ENCODE results near the gene DYSF.

DYSF gene

DNA sequence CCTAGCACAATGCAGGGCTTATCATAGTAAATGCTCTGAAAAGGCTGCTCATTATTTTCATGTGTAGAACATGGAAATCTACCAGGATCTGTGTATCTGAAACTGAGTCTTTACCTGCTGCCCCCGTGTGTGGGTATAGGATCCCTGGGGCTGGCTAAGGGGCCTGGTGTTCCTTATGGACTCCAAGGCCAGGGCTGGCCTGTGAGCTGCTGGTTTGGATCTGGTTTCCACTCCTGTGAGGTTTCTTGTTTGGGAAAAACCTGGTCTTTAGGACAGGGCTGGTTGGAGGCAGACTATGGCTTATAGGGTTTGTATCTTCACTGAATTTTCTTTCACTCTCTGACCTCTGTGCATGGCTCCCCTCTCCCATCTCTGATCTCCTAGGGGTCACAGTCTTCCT, 80.8 kb downstream of the DYSF start:
- no peak for DNase-seq

DNA sequence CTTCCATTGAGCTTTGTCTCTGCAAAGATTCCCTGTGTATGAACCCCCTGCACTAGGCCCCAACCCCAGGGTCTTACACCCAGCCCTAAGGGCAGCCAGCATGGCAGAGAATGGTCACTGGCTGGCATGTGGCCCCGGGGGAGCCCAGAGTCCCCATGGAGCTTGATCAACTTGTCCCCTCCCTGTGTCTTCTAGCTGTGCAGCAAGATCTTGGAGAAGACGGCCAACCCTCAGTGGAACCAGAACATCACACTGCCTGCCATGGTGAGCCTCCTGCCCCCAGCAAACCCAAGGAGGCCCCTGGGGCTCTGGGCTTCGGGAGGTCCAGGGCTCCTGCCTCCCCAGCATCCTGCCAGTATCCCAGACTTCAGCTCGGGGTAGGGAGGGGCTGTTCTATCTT, 81.5 kb downstream of the DYSF start:
- no peak for DNase-seq

DNA sequence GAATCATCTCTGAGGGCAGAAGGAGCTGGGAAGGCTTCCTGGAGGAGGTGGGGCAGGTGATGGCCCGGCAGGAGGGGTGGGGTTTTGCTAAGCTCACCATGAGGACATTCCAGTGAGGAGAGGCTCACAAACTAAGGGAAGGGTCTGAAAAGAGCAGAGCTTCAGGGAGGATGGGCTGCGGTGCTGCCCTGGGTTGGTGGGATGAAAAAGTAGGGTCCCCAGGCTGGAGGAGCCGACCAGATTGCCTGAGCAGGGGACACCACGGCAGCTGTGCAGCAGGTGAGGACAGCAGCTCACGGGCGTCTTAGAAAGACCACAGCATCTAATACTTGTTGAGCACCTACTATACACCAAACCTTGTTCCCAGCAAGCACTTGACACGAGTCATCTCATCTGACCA, 82.2 kb downstream of the DYSF start:
- DNase-seq: no peak

DNA sequence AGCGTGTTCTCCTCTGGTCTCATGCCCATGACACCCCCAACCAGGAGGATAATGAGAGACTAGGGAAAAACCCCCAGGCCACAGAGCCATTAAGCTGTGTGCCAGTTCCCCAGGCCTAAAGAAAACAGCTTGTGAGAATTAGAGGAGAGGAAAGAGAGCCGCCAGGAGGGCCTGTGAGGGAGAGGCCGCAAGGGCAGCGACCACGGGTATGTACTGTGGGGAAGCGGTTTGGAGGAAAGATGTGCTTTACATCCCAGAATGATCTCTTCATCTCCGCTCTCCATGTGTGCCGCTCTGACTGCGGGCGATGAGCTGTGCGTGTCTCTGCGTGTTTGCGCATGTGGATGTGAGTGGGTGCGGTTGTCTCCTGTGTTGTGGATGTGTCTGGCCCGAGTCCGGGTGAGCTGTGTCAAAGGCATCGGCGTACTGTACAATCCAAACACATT, 82.9 kb downstream of the DYSF start:
- DNase-seq: no peak

DNA sequence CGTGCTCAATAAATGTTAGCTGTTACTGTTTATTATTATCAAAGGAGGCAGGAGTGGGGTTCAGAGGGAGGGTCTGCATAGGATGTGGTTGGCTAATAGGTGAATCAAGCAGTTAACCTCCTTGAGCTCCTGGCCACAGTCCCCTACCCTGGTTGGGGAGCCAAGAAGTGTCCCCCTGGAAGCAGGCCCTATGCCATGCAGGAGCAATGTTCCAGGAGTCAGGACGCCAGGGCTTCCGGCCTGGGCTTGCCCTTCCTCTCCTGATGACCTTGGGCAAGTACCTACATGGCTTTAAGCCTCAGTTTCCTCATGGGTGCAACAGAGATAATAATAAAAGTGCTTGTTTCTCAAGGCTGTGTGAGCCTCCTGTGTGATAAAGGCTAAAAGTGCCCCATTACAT, 84.9 kb downstream of the DYSF start:
- DNase-seq: no peak

DNA sequence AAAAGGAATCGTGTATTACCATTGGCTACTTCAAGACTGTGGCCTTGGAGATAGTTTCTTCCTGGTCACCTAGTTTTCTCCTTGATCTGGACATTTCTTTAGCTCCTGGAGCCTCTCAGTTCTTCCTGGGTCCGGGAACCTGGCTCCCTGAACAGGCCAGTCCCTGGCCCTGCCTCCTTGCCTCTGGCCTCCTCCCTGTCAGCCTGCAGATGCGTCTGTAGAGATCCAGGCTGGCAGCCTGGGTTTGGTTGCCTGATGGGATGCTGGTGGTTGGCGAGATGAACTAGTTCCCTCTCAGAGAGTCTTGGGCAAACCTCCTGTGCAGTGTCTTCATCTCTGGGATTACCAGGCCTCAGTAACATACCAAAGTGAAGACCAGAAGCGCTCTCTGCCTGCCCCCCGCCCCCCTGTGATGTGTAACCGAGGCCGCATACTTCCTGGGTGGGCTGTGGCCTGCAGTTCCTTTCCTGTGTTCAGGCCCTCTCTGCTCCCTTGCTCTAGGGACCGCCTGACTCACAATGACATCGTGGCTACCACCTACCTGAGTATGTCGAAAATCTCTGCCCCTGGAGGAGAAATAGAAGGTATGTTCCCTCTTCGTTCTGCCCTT, 85.4 kb downstream of the DYSF start:
- no peak for DNase-seq

DNA sequence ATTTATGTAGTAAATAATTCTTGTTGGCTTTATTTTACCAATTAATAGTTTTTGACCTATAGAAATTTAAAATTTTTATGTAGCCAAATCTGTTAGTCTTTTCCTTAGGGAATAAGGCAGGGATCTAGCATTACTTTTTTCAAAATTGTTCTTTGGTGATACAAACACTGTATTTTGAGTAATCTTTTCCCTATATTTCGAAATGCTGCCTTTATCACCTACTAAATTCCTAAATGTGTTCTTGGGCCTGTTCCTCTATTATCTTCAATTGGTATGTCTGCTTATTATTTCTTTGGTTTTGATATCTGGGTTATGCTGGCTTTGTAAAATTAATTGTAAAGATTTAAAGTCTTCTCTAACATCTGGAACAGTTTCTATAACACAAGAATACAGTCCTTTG, 87.5 kb downstream of the DYSF start:
- DNase-seq: no peak

DNA sequence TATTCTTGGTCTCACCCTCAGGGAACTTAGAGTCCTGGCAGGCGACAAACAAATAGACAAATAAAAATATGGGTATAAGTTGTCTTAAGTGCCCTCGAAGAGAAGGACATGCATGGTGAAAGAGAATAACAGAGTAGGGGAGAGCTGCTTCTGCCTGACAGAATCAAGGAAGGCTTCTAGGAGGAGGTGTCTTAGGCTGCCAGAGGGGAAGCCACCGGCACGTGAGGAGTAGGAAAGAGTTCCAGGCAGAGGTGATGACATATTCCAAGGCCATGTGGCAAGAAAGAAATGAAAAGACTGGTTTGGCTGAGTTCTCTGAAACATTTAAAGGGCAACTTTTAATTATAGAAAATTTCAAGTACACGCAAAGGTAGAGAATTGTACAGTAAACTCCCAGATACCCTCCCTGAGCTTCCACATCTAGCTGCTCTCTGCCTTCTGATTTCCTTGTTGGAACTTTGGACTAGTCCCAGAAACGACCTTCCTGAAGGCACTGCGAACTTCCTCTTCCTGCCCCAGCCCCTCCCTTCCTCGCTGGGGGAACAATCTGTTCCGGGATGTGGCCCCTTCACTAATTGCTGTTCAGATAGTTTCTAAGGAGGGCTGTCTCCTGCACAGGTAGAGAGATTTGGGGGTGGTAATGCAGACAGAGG, 91.7 kb downstream of the DYSF start:
- DNase-seq: no peak

DNA sequence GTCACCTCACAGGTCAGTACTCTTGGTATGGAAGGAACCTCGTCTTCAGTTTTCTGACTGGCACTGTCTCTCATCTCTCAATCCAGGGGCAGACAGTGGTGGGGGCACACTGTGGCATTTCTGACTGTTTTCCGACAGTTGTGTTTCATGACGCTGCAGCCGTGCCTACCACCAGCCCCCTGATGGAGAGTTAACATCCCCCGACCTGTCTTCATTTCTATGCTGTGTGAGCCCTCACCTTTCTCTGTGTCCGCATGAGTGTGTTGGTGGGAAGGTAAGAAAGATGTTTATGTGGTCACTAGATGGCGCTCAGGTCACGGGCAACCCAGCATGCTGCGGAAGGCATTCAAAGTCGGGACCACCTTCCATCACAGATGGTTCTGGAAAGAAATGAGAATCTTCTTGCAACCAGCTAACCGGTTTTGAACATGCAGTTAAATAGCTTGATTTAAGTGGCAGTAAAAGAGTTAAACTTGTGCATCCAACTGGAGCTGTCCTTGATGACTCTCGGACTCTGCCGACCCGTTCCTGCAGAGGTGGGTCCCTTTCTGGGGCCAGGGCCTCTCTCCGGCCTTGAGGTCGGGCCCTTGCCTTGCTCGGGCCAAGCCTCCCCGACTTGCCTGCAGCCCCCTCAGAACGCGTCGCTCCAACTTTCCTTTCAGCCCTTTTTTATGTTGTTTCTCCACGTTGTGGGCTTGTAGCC, 92.4 kb downstream of the DYSF start:
- DNase-seq: no peak

DNA sequence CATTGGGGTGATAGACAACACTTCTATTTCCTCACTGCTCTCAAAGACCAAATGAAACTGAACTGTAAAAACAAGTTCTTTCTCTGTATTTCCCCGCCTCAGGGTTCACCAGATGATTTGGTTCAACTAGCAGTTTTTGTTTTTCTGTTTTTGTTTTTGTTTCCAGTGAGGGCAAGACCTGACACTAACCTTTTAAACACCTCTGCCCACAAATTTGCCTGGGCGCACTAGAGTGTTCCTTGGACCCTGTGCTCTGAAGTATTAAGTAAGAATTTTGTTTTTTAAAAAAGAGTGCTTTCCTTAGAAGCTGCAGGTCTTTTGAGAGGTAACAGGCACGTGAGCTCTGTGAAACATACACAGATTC, 92.9 kb downstream of the DYSF start:
- DNase-seq: no peak

DNA sequence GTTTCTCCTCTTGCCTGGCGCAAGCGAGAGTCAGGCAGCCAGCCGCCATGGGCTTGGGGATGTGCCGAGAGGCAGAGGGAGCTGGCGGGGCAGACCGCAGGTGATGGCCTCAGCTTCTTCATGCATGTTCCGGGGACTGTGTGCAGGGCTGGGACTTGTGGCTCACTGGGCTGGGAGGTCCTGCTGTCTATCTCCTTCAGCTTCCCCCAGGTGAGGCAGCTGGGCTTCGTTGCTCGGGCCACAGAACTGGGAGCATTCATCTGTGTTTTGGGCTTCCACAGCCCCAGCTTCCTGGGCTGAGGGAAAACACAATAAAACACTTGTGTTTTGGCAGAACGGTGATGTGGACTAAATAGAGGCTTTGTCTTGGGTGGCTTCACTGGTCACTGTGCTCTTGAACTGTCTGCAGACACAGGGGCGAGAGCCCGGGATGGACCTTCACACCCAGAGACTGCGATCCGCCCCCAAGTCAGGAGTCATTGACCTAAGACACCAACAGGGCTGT, 93.5 kb downstream of the DYSF start:
- no peak for DNase-seq

DNA sequence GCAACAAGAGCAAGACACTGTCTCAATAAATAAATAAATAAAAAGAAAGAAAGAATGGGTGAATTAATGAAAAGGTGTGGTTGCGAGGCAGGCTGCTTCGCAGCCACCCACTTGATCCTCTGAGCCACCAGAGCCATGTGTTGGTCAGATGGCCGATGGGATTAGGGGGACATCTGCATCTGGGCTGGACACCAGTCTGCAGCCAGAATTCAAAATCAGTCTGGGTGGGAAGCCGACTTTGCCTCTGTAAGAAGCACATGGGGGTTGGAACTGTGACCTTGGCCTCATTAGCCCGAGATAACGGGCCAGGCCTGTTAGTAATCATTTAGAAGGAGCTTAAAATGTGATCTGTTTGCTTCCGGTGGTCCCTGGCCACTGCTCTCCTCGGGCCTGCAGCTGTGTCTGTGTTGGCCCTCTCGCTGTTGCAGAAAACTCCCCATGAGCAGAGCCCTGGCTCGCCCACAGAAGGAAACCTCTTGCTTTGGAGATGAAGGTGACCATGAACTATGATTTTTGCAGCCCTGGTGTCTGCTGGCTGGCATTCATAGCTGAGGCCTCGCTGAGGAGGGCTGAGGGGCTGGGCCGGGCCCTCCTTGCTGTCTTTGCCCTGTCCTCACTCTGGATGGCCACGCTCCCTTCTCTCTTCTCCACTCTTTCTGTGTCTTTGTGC, 94.4 kb downstream of the DYSF start:
- no peak for DNase-seq

DNA sequence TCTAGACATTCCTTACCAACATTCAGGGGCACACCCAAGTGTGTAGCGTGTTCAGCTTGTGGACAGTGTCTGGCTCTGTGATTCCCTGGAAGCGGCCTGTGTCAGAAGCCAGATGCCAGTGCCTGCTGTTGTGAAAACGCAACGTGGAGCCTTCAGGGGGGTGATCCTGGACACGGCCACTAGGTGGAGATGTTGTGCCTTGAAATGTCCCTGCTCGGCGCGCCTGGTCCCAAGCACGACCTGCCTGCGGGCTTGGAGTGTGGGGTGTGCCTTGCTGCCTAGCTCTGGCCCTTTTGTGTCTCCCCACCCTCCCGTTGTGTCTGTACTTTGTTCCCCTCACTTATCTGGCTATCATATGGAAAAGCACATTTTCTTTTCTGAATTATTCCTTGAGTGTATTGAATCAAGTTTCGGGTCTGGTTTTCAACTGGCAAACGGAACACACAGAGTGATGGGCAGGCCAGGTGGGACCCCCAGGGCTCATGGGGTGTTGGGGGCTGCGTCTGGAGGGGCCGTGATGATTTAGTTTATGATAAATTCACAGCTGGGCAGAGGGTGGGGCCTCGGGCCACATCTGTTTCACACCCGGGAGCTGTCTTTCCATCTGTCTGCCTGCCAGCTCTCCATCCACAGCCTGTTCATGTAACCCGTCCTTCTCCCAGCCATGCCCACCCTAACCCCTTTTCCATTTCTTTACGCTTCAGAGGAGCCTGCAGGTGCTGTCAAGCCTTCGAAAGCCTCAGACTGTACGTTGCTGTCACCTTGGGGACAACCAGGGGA, 95.5 kb downstream of the DYSF start:
- DNase-seq: no peak

DNA sequence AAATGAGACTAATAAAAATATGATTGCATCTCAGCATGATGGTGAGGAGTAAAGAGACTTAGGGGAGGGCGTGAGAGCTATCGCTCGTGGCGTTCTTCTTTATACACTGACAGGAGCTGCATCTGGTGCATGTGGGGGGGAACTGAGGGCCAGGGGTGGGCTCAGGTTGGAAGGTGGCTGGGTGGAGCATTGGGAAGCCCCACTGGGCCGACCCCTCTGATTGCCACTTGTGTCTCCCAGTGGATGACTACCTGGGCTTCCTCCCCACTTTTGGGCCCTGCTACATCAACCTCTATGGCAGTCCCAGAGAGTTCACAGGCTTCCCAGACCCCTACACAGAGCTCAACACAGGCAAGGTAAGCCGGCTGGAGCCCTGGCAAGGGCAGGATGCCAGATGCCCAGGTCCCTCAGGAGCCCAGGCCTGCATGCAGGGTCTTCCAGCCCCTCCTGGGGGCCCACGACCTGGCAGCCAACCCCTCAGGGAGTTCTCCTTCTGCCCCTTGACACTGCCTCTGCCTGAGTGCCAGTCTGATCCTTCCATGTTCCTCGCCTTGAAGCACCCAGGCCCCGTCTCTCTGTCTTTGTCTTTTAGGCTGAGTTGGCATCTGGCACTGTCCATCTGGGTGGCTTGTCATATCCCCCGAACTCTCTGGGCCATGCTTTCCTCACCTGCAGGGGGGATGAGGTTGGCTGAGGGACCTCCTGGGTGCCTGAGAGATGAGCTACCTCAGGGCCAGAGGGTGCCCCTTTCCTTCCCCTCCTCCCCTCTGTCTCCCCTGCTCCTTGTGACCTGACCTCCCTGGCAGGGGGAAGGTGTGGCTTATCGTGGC, 97.7 kb downstream of the DYSF start:
- no peak for DNase-seq

DNA sequence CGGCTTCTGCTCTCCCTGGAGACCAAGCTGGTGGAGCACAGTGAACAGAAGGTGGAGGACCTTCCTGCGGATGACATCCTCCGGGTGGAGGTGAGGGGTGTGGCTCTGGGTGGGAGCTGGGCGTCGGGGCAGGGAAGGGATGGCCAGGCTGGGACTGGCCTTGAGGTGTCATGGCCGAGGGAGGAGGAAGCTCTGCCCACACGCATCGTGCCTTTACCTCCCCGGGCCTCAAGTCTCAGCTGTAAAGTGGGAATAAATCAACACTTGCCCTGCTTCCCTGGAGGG, 98.2 kb downstream of the DYSF start:
- no peak for DNase-seq

DNA sequence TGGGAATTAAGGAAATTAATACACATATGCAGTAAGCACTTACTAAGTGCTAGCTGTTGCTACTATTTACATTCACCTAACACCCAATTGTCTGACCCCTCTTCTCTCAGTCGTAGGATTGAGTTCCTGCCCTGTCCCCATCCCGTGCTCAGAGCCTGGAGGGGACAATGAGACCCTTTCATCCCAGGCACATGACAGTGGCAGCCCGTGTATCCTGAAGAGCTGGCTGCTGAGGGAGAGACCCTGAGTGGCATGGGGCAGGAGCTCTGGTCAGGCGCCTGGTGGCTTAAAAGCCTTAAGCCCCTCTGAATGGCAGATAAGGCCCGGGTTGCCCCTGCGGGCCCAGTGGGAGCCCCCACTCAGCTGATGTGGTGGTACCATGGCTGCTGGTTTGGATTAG, 99.0 kb downstream of the DYSF start:
- no peak for DNase-seq

DNA sequence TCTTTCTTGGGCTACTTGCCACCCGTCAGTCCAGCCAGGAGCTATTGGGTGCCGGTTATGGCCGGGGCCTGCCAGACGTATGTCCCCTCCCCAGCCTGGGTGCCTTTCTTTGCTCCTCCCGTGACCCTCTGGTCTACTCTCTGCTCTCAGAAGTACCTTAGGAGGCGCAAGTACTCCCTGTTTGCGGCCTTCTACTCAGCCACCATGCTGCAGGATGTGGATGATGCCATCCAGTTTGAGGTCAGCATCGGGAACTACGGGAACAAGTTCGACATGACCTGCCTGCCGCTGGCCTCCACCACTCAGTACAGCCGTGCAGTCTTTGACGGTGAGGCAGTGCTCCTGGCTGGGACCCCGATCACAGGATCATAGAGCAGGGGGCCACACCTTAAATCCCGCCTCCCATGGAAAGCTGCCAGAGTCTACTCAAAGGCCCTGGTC, 99.5 kb downstream of the DYSF start:
- DNase-seq: no peak

DNA sequence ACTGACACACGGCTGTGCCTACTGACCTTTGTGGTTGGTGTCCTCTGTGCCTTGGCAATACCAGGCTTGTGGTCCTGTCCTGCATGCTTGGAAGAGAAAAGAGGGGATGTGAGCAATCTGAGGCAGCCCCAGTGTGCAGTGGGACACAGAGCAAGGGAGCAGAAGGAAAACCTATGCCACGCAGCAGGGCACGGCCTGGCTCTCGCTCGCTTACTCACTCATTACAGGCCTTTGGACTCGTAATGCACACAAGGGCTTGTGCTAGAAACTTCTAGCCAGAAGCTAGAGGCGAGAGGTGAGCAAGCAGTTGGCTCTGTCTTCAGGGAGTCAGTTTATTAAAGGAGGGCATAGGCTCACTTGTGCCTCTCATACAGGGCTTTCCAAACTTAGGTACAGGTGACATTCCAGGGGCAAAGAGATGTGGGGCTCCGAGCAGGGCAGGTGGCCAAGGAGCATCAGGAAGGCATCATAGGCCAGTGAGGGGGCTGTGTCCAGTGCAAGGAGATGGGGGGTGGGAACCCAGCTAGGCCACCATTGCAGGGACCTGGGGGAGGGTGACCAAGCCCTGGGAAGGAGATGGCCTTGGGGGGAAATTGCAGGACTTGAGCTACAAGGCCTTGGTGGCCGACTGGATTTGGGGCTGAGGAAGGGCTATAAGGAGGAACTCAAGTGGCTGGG, 100.8 kb downstream of the DYSF start:
- DNase-seq: no peak

DNA sequence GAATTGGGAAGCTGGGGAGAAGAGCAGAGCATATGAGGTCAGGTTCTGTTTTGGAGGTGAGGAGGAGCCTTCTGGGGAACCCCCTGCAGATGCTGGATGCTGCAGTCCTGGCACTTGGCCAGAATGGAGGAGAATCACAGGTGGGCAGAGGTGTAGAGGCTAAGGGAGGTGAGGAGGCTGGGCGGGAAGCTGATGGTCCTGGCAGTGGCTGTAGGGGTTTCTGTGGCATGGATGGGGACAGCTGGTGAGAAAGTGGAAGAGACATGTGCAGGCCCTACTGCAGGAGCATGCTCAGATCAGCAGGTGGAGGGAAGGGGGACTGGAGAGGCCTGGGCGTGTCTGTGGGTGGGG, 101.3 kb downstream of the DYSF start:
- DNase-seq: no peak

DNA sequence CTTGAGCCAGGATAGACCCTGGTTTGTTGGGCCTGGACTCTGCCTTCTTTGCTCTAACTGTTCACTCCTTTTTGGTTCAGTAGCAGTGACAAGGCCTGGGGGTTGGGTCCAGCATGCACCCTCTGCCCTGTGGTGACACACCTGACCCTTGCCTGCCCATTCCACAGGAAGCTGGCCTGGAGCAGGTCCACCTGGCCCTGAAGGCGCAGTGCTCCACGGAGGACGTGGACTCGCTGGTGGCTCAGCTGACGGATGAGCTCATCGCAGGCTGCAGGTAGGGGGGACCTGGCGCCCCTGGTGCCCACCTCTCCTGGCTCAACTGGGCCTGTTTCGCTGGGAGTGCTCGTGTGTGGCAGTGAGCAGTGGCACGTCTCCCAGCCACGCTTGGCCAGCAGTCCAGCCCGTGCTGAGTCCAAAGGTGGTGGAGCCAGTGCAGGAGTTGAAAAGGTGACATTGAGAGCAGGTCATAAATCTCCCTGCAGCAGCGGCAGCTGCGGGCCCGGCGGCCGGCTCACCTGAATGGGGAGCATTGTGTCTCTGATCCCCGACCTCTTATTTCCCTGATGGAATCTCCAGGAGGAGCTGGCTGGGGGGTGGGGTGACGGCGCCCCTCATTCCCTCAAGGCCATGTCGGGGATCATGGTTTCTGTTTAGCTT, 102.6 kb downstream of the DYSF start:
- no peak for DNase-seq

DNA sequence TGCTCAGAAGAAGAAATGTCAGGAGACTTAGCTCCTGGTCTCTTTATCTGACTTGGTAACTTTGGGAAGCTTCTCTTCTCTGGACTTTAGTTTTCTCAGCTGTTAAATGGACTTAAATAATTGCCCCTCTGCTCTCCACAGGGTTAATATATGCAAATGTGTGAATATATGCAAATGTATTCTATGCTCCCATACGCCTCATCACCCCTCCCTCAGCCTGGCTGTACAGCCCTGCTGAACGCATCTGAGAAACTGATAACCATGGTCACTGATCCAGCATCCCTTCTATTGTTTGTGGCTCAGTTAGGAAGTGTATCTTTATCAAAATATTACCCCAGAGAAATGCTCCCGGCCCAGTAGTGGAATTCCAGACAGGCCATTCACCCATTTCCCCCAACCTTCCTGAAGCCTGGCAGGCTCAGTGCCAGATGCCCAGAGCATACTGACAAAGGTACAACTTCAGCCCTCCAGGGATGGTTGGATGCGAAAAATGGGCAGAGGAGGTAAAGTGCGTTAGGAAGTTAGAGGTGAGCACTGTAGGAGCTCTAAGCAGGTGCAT, 103.4 kb downstream of the DYSF start:
- DNase-seq: no peak
